GM11168 (cell line): ENCODE measurements around the gene TCEA2.

Source experiments
- in situ Hi-C: fragments of 300-500 bp; cut with MboI; formaldehyde crosslinking; loops from one replicate; pipeline ENCODE4 v1.12.0; 2022; ENCODE audit warnings: low sequenced_read_pairs; ENCODE audit not compliant: unreplicated experiment

TCEA2 gene

GRCh38 chr20:64063389-64064144 lies 569 bp downstream of the TCEA2 start:
- in situ Hi-C loops: no loop called here

- in situ Hi-C loops: no loop called here
Measured at GRCh38 chr20:64064145-64064698, 1.2 kb downstream of the TCEA2 start.

- in situ Hi-C loops: no loop called here
Measured at GRCh38 chr20:64065062-64065973, 2.3 kb downstream of the TCEA2 start.

- in situ Hi-C loops: no loop called here
Measured at GRCh38 chr20:64065974-64066343, 3.0 kb downstream of the TCEA2 start.

- in situ Hi-C loops: no loop called here
Measured at GRCh38 chr20:64067005-64067632, 4.1 kb downstream of the TCEA2 start.

GRCh38 chr20:64067733-64068307 lies 4.8 kb downstream of the TCEA2 start:
- in situ Hi-C loops: no loop called here

- in situ Hi-C loops: no loop called here
Measured at GRCh38 chr20:64068386-64069208, 5.6 kb downstream of the TCEA2 start.

GRCh38 chr20:64069209-64069613 lies 6.2 kb downstream of the TCEA2 start:
- in situ Hi-C loops: no loop called here

GRCh38 chr20:64069614-64070243 lies 6.7 kb downstream of the TCEA2 start:
- in situ Hi-C loops: no loop called here

- in situ Hi-C loops: no loop called here
Measured at GRCh38 chr20:64070244-64070993, 7.4 kb downstream of the TCEA2 start.

GRCh38 chr20:64071341-64072332 lies 8.6 kb downstream of the TCEA2 start:
- in situ Hi-C loops: no loop called here

GRCh38 chr20:64072498-64073063 lies 9.6 kb downstream of the TCEA2 start:
- in situ Hi-C loops: no loop called here

GRCh38 chr20:64073476-64074183 lies 10.6 kb downstream of the TCEA2 start:
- in situ Hi-C loops: no loop called here

GRCh38 chr20:64074184-64074789 lies 11.3 kb downstream of the TCEA2 start:
- in situ Hi-C loops: no loop called here

GRCh38 chr20:64074963-64075362 lies 12.0 kb downstream of the TCEA2 start:
- in situ Hi-C loops: no loop called here

- in situ Hi-C loops: no loop called here
Measured at GRCh38 chr20:64075556-64075955, 12.6 kb downstream of the TCEA2 start.
